Measurements from ENCODE around the gene NFKB1. TPM values are rescaled to one million over a fixed set of nuclear protein-coding genes. Genes with fewer than 3 reads are reported as not detected.

NFKB1 gene
- total and polyA plus RNA-seq, 12 donors = 8.2 to 49.1 (median 33.9) TPM

DNA sequence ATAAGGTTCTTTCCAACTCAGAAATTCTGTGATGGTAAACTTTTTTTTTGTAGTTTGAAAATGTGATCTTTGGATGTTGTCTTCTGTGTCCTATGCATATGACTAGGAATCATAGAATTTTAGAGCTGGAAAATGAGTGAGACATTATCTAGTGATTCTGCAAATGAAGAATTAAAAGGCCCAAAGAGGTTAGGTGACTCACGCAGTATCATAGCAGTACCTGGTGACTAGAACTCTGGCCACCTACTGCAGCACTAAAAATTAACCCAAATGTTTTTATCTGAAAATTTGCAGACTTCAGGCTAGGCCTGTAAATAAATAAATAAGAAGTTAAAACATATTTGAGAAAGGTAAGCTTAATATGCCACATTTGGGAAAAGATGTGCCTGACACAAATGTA, 52.8 kb downstream of the NFKB1 start:
- Histone ChIP-seq H3K4me3 (no peak overlapping the region), H3K27me3 (no peaks in the 10 kb centered on the region), H3K4me1 (replicated peaks in 1 of 2) (peaks cover 11 to 25% of the 10 kb centered on the region in 2 donors), H3K9me3 (replicated peaks in 1 of 3) (no peaks in the 10 kb centered on the region), H3K27ac (no peak overlapping the region), H3K36me3 (replicated peaks in 1 of 2) (no peaks in the 10 kb centered on the region)
- no peak for TF ChIP-seq POLR2A (IDR thresholded peaks at IDR 0.05)
- TF ChIP-seq CTCF (IDR thresholded peaks at IDR 0.05) = no peak
- WGBS, 4 donors = 75 to 95% (median 90%) methylated on average over 1 of the region's 1 CpG
- no peak for DNase-seq
- intact Hi-C loops (cut with DNase I) = no loop called here

DNA sequence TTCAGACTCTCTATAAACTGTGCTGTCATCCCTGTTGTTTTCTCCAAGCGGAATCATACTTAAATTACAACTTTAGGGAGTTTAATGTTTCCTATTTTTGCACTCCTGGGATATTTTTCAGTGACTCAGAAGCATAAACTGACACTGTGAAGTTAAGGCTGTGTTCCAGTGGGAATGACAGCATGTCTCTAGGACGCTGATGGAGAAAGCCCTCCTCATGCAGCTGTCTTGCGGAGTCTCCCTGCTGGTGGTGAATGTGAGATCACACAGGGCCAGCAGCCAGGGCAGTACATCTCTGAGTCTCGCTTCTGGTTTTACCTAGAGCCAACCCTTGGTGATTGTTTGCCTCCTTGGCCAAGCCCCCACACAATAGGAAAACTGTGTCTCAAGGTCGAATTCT, 53.3 kb downstream of the NFKB1 start:
- intact Hi-C loops (cut with DNase I) = no loop called here
- H3K27me3 ChIP-seq = no peaks in the 10 kb centered on the region
- no peak overlapping the region for H3K4me3 ChIP-seq
- WGBS, 4 donors = 78 to 86% (median 80%) methylated on average over 5 of the region's 5 CpGs
- H3K36me3 ChIP-seq (replicated peaks in 1 of 2) = no peaks in the 10 kb centered on the region
- H3K4me1 ChIP-seq (replicated peaks in 1 of 2) = peaks cover 11 to 28% of the 10 kb centered on the region in 2 donors
- no peaks in the 10 kb centered on the region for H3K9me3 ChIP-seq (replicated peaks in 1 of 3)
- H3K27ac ChIP-seq = no peak overlapping the region
- DNase-seq = no peak
- TF ChIP-seq POLR2A (IDR thresholded peaks at IDR 0.05) (no peak), CTCF (IDR thresholded peaks at IDR 0.05) (no peak)

- no peak overlapping the region for H3K4me3 ChIP-seq
- intact Hi-C loops (cut with DNase I) = no loop called here
- H3K36me3 ChIP-seq (replicated peaks in 1 of 2) = no peaks in the 10 kb centered on the region
- DNase-seq = no peak
- TF ChIP-seq POLR2A (IDR thresholded peaks at IDR 0.05) = no peak
- no peak for TF ChIP-seq CTCF (IDR thresholded peaks at IDR 0.05)
- no peaks in the 10 kb centered on the region for H3K9me3 ChIP-seq (replicated peaks in 1 of 3)
- H3K4me1 ChIP-seq (replicated peaks in 1 of 2) = peaks cover 16 to 33% of the 10 kb centered on the region in 2 donors
- H3K27ac ChIP-seq = no peak overlapping the region
- no peaks in the 10 kb centered on the region for H3K27me3 ChIP-seq
Observed at GRCh38 chr4:102554992-102555391, 53.8 kb downstream of the NFKB1 start.

DNA sequence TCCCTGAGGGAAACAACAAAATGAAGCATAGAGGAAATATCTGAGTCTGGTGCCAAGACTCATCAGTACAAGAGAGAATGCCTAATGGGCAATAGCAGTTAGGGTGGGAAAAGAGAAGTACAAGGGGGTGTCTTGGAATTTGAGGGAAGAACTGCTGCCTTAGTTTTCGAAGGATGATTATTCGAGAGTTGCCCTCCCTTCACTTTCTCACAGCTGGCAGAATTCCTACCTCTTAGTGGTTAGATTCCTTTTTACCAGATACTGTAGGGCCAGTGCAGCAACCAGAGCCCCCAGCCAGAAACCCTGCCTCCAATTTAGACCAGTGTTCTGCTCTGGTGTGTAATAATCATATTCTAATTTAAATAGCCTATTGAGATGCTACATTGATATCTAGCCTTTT, 56.5 kb downstream of the NFKB1 start:
- peaks cover 27 to 43% of the 10 kb centered on the region in 2 donors for H3K4me1 ChIP-seq (replicated peaks in 1 of 2)
- H3K4me3 ChIP-seq = no peak overlapping the region
- no peak for TF ChIP-seq CTCF (IDR thresholded peaks at IDR 0.05)
- no peak for TF ChIP-seq POLR2A (IDR thresholded peaks at IDR 0.05)
- no peaks in the 10 kb centered on the region for H3K36me3 ChIP-seq (replicated peaks in 1 of 2)
- no peak overlapping the region for H3K27ac ChIP-seq
- DNase-seq = no peak
- intact Hi-C loops (cut with DNase I) = no loop called here
- no peaks in the 10 kb centered on the region for H3K9me3 ChIP-seq (replicated peaks in 1 of 3)
- H3K27me3 ChIP-seq = no peaks in the 10 kb centered on the region
- 80 to 94% (median 87%) methylated on average over 2 of the region's 2 CpGs for WGBS, 4 donors

Measured in adrenal gland (tissue), 12 donors.